Subcutaneous abdominal adipose tissue (tissue), 5 donors: ENCODE measurements around the gene KCNH6.

Source experiments
- H3K27ac ChIP-seq: one replicate; pipeline ENCODE4 v1.7.0; 2013; ENCODE audit warnings: low read depth, mild to moderate bottlenecking, inconsistent platforms, low read length, moderate library complexity
- H3K27me3 ChIP-seq, 5 donors: one replicate each; pipeline ENCODE4 v1.7.0; 2013; ENCODE audit warnings: low read length in 5 of 5, inconsistent platforms in 1 of 5; ENCODE audit not compliant: control insufficient read depth in 5 of 5, insufficient read depth in 4 of 5
- H3K36me3 ChIP-seq, 5 donors: one replicate each; pipeline ENCODE4 v1.7.0; 2013; ENCODE audit warnings: low read length in 5 of 5; ENCODE audit not compliant: control insufficient read depth in 5 of 5, insufficient read depth in 5 of 5
- H3K4me1 ChIP-seq, 5 donors: one replicate each; pipeline ENCODE4 v1.7.0; 2013; ENCODE audit warnings: low read length in 5 of 5, mild to moderate bottlenecking in 3 of 5, moderate library complexity in 1 of 5; ENCODE audit not compliant: control insufficient read depth in 5 of 5, insufficient read depth in 5 of 5
- H3K4me3 ChIP-seq, 5 donors: one replicate each; pipeline ENCODE4 v1.7.0; 2013; ENCODE audit warnings: low read length in 5 of 5, low read depth in 1 of 5
- H3K9ac ChIP-seq, 5 donors: one replicate each; pipeline ENCODE4 v1.7.0; 2013; ENCODE audit warnings: low read length in 5 of 5, mild to moderate bottlenecking in 4 of 5, moderate library complexity in 3 of 5
- H3K9me3 ChIP-seq, 5 donors: one replicate each; pipeline ENCODE4 v1.7.0; 2013; ENCODE audit warnings: low read length in 5 of 5; ENCODE audit not compliant: control insufficient read depth in 5 of 5
- donor health status: healthy.
- donor health status: healthy.
- donor health status: healthy.
- donor health status: healthy.
- donor health status: healthy.

KCNH6 gene, protein sequence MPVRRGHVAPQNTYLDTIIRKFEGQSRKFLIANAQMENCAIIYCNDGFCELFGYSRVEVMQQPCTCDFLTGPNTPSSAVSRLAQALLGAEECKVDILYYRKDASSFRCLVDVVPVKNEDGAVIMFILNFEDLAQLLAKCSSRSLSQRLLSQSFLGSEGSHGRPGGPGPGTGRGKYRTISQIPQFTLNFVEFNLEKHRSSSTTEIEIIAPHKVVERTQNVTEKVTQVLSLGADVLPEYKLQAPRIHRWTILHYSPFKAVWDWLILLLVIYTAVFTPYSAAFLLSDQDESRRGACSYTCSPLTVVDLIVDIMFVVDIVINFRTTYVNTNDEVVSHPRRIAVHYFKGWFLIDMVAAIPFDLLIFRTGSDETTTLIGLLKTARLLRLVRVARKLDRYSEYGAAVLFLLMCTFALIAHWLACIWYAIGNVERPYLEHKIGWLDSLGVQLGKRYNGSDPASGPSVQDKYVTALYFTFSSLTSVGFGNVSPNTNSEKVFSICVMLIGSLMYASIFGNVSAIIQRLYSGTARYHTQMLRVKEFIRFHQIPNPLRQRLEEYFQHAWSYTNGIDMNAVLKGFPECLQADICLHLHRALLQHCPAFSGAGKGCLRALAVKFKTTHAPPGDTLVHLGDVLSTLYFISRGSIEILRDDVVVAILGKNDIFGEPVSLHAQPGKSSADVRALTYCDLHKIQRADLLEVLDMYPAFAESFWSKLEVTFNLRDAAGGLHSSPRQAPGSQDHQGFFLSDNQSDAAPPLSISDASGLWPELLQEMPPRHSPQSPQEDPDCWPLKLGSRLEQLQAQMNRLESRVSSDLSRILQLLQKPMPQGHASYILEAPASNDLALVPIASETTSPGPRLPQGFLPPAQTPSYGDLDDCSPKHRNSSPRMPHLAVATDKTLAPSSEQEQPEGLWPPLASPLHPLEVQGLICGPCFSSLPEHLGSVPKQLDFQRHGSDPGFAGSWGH

DNA sequence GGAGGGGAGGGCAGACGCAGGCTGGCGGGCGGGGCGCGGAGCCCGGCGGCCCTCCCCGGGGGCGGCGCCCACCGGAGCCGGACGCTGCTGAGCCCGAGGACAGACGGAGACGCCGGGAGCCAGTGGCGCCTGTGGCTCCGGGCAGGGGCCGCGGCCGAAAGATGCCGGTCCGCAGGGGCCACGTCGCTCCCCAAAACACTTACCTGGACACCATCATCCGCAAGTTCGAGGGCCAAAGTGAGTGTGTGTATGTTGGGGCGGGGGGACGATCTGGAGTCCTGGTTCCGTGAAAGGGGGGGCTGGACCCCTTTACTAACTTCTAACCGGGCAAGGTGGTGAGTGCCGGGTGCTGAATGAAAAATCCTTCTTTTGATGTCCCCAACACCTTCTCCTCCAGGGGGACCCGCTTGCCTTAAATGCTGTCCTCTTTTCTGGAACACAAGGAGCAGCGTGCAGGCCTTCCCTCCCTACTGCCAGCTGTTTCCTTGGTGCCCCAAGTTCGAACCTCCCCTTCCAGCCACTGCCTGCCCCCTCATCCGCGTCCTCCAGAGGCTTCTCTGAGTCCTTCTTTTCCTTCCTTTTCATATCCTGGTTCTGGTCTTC lies at the start of gene KCNH6:
Gene KCNH6 (plus strand): TSS at position 106 of the 603 bp plus-strand sequence. CDS start 56 bp downstream, at position 162.
- peaks cover 0 to 3% (median 0%) of the 10 kb centered on the region in 5 donors for H3K4me1 ChIP-seq
- no peaks in the 10 kb centered on the region for H3K36me3 ChIP-seq
- H3K9me3 ChIP-seq = no peaks in the 10 kb centered on the region
- no peak within 1 kb of the TSS for H3K9ac ChIP-seq
- H3K4me3 ChIP-seq = no peak within 1 kb of the TSS
- peaks cover 12 to 25% (median 22%) of the 10 kb centered on the region in 5 donors for H3K27me3 ChIP-seq
- no peak within 1 kb of the TSS for H3K27ac ChIP-seq

DNA sequence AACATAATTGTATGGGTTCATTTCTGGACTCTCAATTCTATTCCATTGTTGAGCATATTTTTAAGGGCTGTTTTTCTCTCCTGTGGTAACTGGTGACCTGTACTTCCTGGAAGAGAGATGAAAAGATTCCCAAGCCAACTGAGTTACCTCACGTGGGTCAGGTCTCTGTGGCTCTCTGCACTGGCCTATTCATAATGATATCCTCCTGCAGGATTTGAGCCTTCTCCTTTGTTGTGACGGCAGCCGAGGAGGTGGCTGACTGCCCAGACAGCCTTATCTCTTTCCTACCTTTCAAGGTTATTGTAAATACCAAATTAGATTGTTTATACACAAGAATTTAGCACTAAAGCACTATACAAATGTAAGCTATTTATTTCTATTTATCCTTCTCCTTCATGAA lies 49.0 kb upstream of the KCNH6 start:
- Histone ChIP-seq H3K9me3 (no peaks in the 10 kb centered on the region), H3K9ac (no peak overlapping the region), H3K36me3 (no peaks in the 10 kb centered on the region), H3K4me1 (peaks cover 9 to 41% (median 25%) of the 10 kb centered on the region in 5 donors), H3K27me3 (peaks cover 0 to 23% (median 13%) of the 10 kb centered on the region in 5 donors), H3K27ac (no peak overlapping the region), H3K4me3 (no peak overlapping the region)

DNA sequence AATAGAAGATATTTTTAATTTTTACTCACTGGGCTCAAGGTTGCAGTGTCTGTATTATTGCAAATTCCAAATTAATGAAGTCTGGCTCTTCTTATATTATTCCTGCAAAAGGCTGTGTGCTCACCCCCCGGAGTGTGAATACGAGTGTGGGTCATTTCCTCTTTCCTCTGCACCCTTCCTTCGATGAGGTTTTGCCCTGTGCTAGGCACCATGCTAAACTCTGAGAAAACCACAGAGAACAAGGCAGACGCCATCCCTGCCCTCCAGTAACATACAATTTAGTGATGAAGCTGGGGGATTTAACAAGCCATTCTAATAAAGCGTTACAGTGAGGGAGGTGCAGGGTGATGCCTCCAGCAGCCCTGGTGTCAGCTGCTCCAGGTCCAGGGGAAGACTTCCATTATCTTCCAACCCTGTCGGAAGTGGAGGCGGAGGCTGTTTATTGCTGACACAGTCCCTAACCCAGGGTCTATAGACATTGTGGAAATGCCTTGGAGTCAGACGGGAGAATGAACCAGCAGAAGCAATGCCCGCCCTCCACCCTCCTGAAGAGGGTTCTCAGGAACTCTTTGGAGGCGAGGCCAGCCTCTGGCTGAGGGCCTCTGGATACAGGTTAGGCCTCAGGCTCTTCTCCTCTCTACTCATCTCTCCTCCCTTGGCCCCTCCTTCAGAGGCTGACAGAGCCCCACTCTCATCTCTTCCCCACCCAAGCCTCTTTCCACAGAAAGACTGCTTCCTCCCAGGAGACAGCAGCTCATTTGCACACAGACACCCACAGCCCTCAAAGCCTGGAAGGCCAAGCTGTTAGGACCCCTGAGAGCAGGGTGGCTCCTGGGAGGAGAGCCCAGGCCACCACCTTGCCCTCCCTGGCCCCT lies 48.3 kb upstream of the KCNH6 start:
- Histone ChIP-seq H3K27ac (peak overlapping the region; percentile 60), H3K9ac (no peak overlapping the region), H3K9me3 (no peaks in the 10 kb centered on the region), H3K4me3 (no peak overlapping the region), H3K4me1 (peaks cover 9 to 42% (median 26%) of the 10 kb centered on the region in 5 donors), H3K36me3 (peaks cover 0 to 5% (median 3%) of the 10 kb centered on the region in 5 donors), H3K27me3 (peaks cover 0 to 29% (median 13%) of the 10 kb centered on the region in 5 donors)

DNA sequence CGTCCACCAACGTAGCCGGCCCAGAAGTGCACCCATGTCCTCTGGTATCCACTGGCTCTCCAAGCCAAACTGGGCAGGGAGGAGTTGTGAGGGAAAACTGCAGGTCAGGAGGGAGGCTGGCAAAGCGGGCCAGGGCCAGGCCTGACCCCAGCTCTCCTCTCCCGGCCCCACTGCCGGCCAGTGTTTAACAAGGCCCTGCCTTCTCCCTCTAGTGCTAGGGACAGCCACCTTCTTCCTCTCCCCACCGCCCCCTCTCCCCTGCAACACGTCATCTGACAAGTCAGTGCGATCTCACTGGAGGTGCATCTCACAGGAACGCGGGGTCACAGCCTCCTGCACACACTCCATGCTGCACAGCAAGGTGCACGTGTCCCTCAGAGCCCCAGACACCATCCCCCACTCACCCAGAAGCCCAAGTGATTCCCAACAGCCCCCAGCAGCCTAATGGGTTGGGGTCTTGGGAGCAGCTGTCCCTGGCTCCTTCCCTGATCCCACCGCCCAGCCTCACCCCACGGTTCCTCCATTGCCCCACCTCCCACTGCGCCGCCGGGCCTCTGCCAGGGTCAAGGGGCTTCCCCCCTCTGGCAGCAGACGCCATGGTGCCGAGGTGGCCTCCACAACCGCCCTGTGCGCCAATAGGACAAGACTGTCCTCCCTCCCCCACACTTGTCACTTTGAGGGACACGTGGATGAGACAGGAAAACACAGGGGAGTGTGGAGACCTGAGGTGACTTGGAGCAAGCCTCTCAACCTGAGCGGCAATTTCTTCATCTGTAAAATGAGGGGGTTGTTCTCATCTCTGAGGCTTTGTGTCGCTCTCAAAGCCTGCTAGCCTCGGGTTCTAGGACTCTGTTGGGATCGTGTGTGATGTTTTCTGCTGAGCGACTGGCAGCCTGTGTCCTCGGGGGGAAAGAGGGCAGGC lies 47.4 kb upstream of the KCNH6 start:
- Histone ChIP-seq H3K36me3 (peaks cover 0 to 15% (median 10%) of the 10 kb centered on the region in 5 donors), H3K4me1 (peaks cover 9 to 42% (median 26%) of the 10 kb centered on the region in 5 donors), H3K27me3 (peaks cover 0 to 29% (median 13%) of the 10 kb centered on the region in 5 donors), H3K9me3 (no peaks in the 10 kb centered on the region), H3K9ac (no peak overlapping the region), H3K4me3 (no peak overlapping the region), H3K27ac (peak overlapping the region; percentile 60)

DNA sequence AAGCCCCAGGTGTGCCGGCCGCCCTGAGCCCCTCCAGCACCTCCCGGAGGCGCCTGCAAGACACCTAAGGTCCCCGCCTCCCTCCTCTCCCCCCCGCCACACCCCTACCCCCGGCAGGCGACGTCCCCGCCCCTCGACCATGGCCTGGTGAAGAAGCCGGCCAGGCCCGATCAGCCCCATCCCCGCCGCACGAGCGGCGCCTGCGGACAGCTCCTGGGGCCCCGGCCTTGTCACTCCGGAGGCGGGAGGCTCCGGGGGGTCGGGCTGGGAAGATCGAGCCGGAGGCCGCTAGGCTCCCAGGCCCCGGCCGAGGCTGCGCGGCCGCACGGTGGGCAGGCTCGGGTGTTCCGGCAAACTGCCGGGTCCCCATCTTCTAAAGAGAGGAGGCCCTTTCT lies 46.7 kb upstream of the KCNH6 start:
- Histone ChIP-seq H3K9me3 (no peaks in the 10 kb centered on the region), H3K27me3 (peaks cover 3 to 29% (median 13%) of the 10 kb centered on the region in 5 donors), H3K4me1 (peaks cover 9 to 42% (median 26%) of the 10 kb centered on the region in 5 donors), H3K4me3 (peak overlapping the region in 4 of 5 donors; percentile 66 to 73 (median 69)), H3K9ac (no peak overlapping the region), H3K36me3 (peaks cover 0 to 20% (median 13%) of the 10 kb centered on the region in 5 donors), H3K27ac (no peak overlapping the region)

DNA sequence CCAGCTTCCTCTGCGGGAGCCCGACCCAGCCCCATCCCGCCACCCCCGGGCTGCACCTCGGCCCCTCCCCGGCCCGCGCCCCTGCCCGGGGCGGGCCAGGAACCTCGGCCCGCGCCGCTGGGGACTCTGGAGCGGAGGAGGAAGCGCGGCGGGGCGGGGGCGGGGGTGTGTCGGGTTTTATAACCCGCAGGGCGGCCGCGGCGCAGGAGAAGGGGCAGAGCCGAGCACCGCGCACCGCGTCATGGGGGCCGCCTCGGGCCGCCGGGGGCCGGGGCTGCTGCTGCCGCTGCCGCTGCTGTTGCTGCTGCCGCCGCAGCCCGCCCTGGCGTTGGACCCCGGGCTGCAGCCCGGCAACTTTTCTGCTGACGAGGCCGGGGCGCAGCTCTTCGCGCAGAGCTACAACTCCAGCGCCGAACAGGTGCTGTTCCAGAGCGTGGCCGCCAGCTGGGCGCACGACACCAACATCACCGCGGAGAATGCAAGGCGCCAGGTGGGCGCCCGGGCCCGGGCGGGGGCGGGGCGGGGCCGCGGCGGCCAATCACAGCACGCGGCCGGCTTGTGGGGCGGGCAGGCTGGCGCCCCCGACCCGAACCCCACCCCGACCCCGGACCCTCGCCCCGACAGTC lies 46.2 kb upstream of the KCNH6 start, which contains the start of gene ACE:
Gene ACE (plus strand): TSS at position 208 of the 626 bp plus-strand sequence. CDS start 34 bp downstream, at position 242.
- Histone ChIP-seq H3K27me3 (peaks cover 3 to 29% (median 13%) of the 10 kb centered on the region in 5 donors), H3K4me3 (peak within 1 kb of the TSS; percentile 64 to 73 (median 66)), H3K9ac (peak within 1 kb of the TSS in 3 of 5 donors; percentile 55 to 64 (median 62)), H3K9me3 (no peaks in the 10 kb centered on the region), H3K4me1 (peaks cover 9 to 42% (median 26%) of the 10 kb centered on the region in 5 donors), H3K36me3 (peaks cover 0 to 21% (median 17%) of the 10 kb centered on the region in 5 donors), H3K27ac (peak within 1 kb of the TSS; percentile 30)

DNA sequence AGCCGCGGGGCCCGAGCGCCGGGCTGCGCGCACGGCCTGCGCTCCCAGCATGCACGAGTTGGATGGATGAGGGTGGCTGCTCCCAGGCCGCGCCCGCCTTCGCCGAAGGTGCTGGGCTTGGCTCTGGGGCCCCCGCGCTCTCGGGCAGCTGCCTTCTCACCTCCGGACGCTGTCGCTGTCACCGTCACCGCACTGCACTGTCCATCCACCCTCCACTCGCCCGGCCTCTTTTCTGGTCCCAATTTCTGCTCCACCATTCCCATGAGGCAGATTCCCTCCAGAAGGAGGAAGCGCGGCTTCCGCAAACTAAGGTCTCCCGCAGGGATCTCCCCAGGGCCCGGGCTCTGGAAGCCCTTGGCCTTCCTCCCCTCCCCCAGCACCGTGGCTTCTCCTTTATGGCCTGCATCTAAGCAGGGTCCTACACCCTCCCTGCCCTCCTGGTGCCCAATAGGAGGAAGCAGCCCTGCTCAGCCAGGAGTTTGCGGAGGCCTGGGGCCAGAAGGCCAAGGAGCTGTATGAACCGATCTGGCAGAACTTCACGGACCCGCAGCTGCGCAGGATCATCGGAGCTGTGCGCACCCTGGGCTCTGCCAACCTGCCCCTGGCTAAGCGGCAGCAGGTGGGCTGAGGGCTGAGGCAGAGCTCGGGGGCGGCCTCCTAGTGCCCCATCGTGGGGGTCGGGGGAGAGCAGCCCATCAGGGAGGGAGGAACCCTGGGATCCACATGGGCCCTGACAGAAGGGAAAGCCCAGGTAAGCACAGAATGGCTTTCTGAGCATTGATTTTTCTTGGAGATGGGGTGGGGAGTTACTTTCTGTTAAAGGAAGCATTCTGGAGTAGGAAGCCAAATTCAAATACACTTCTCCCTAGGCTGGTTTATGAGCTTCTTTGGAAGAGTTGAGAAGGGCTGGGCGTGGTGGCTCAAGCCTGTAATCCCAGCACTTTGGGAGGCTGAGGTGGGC lies 45.4 kb upstream of the KCNH6 start:
- Histone ChIP-seq H3K27ac (peak overlapping the region; percentile 30), H3K27me3 (peaks cover 3 to 29% (median 13%) of the 10 kb centered on the region in 5 donors), H3K4me3 (peak overlapping the region; percentile 64 to 72 (median 66)), H3K36me3 (peaks cover 0 to 27% (median 23%) of the 10 kb centered on the region in 5 donors), H3K9ac (peak overlapping the region in 3 of 5 donors; percentile 55 to 64 (median 62)), H3K9me3 (no peaks in the 10 kb centered on the region), H3K4me1 (peaks cover 9 to 42% (median 26%) of the 10 kb centered on the region in 5 donors)
